HG02610 (cell line): ENCODE measurements around the gene SURF2.

Source experiments
- ATAC-seq: cut with Tn5 transposase; IDR thresholded peaks from one replicate; pipeline ENCODE4 v1.9.1; 2021; ENCODE audit warnings: mild to moderate bottlenecking, moderate library complexity; ENCODE audit not compliant: unreplicated experiment

SURF2 gene

GRCh38 chr9:133353548-133353947 is 2.8 kb upstream of the SURF2 start:
- ATAC-seq: no peak

DNA sequence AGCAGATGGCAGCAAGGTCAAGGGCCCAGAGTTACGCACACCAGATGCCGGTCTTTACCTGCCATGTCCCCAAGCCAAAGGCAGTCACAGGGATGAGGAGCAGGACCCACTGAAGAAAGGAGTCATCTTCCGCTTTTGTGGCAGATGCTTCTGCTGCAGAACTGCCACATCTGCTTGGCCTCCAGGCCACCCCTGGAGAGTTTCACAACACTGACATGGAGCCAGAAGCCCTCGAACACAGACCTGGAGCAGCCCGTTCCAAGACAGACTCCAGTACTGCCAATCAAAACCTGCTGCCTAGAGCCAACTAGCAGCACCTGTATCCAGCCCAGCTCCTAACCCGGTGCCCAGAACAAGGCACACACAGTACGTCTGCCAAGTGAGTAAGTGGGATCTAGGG is 1.6 kb upstream of the SURF2 start:
- ATAC-seq: no peak

GRCh38 chr9:133355881-133356357 is 431 bp upstream of the SURF2 start:
- ATAC-seq: peak; percentile 23

DNA sequence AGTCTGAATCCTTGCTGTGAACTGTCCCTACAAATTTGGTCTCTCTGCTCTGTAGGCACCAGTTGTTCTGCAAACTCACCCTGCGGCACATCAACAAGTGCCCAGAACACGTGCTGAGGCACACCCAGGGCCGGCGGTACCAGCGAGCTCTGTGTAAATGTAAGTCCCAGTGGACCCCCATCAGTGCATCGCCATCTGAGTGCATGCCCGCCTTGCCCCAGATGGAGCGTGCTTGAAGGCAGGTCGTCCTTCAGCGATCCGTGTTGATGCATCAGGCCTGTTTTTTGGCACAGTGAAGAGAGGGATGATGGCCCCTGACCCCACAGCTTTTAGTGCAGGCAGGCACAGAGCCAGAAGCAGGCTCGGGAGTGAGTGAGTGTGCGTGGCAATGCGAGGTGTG is 1.3 kb downstream of the SURF2 start:
- ATAC-seq: no peak

GRCh38 chr9:133359399-133360175 is 3.2 kb downstream of the SURF2 start:
- ATAC-seq: no peak

DNA sequence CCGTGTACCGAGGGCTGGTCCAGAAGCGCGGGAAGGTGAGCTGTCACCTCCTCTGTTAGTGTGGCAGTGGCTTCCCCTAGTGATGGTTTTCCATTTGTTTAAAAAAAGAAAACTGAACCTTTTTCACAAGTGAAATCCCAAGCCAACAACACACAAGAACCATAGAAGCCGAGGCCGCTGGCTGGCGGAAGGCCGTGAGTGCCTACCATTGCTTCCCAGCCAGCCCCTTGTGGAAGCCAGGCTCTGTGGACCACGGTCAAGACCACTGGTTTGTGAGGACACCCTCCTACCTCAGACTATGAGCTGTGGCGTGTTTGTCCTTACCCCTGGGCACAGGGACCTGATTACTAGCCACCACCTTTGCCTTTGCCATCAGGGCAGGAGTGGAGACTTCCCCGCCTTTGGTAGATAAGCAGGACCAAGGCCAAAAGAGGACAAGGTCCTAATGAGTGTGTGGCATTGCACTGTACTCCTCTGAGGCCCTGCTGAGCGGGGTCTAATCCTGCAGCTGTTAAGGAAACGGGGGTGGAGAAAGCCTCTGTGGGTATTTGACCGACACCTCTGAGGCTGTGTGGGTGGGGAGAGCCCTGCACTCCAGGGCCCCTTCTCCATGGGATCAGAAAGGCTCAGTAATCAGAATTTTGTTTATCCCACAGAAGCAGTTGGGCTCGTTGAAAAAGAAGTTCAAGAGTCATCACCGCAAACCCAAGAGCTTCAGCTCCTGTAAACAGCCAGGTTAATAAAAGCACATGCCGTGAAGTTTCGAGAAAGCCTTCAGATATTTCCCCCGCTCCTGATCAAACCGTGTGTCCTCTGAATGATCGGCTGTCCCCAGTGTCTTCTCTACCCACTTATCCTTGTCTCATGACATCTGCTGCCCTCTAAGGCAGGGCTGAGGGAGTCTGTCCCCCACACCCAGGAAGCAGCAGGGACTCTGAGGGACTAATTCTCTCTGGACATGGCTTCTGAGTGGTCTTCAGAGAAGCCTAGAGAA is 4.3 kb downstream of the SURF2 start:
- no peak for ATAC-seq

DNA sequence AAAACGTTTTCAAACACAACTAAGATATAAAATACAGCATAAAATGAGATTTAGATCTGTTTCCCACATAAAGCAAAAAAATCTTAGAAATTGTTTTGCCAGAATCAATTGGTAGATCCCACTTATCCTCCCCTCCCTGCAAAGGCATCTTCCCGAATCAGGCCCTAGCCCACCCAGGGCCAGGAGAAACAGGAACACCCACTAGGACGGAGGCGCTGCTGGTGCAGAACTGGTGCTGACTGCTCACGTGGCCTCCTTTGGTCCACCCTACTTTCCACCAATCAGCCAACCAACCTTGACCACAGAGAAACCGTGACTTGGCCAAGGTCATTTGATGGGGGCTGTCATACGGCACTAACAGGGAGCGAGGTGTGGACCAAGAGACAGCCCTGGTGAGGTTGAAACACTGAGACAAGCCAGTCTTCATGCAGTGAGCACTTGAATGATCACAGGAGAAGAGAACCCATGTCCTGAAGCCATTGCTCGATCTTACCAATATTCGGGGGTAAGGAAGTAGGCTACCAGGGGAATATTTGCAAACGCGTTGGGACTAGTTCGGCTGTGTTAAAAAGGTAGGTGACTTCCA is 5.2 kb downstream of the SURF2 start:
- ATAC-seq: no peak

DNA sequence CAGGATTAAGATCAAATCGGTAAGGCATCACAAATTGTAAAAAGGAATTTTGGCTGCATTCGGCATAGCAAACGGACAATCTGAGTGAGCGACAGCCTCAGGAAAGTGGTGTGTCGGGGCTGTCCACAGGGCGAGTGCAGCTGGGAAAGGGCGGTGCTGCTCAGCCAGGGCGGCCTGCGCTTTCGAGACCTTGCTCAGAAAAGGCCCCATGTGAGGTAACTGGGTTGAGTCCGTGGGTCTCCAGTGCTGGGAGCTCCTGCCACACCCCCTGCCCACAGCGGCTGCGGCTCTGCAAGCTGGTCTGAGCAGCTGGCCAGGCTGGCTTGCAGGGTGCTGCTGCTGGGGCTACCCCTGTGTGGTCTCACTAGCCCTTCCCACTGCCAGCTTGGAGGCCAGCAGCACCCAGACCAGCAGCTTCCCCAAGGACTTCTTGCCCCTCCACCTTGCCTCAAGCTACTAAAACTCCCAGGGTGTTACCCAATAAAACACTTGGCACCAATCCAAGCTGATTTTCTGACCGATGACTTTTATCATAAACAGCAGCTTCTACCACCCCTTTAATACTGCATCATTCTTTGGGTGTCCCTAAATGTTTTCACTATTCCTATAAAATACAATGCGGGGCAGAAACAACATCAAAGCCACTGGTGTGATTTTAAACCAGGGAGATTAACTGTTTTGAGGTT is 6.2 kb downstream of the SURF2 start:
- ATAC-seq: no peak

DNA sequence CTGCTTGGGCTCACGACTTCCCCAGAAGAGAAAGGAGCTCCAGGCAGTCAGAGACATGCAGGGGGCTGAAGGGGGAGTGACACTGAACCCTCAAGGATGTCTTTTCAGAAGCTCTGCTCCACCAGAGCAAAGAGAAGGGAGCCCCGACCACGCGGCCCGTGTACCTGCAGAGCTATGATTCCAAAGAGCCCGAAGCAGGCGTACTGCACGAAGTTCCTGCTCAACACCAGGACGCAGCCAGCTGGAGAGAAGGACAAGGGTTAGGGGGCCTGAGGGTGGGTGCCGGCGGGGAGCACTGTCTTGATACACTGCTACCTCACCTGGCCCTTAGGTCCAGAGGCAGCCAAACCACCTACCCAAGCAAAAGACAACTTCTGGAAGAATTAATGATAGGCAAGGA is 10.1 kb downstream of the SURF2 start:
- ATAC-seq: no peak

- ATAC-seq: no peak
Measured at GRCh38 chr9:133367221-133367620, 10.9 kb downstream of the SURF2 start.

- ATAC-seq: no peak
Measured at GRCh38 chr9:133367778-133368177, 11.4 kb downstream of the SURF2 start.

- no peak for ATAC-seq
Measured at GRCh38 chr9:133368249-133368881, 12.0 kb downstream of the SURF2 start.

DNA sequence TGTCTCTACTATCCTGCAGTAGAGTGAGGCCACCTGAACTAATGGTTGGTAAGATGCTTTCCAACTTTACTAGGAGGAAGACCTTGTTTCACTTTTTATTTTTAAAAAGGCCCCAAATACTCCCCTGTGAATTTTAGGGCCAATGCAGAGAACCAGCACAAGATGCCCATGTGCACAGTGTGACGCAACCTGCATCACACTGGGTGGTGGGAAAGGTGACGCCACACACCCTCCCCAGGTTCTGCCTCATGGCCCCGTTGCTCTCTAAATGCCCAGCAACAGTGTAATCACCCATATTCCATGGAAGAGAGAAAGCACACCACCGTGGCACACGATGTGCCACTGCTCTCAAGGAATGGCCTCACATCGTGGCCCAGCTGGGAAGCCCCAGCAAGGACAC is 13.1 kb downstream of the SURF2 start:
- no peak for ATAC-seq

- ATAC-seq: no peak
Measured at GRCh38 chr9:133369933-133370332, 13.6 kb downstream of the SURF2 start.

GRCh38 chr9:133370685-133371084 is 14.3 kb downstream of the SURF2 start:
- ATAC-seq: no peak

DNA sequence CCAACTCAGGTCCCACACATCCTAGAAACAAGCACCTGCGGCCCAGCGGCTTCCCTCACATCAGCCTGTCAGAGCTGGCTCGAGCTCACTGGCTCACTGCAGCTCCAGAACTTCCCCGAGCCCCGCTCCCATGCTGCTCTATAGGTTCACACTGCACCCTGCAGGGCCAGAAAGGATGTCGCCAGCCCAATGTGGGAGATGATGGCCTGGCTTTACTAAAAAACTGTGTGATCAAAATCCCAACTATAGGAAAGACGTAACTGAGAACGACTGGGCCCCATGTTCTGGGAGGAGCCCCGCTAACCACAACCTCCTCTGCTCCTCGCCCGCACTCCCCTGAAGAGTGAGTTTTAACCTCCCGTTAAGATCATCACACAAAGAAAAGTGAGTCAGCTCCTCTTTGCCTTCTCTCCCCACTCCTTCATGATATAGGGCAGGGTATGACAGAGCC is 14.9 kb downstream of the SURF2 start:
- no peak for ATAC-seq

DNA sequence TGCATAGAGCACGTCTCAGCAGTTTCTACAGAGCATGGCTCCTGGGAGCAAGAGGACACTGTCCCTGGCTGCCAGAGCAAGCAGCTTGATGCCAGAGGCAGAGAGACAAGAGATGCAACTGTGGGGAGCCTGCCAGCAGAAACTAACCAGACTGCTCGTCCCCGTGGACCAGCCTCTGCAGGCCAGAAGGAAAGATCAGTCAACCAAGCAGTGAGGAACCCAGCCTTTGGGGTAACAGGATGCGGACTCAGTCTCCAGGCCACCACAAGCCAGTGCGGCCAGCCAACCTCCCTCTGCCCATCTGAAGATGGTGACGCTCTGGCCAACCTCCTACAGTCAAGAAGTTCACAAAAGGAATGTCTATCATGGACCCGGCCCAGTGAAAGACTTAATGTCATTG is 15.8 kb downstream of the SURF2 start:
- no peak for ATAC-seq

GRCh38 chr9:133374612-133375115 is 18.3 kb downstream of the SURF2 start:
- ATAC-seq: no peak

DNA sequence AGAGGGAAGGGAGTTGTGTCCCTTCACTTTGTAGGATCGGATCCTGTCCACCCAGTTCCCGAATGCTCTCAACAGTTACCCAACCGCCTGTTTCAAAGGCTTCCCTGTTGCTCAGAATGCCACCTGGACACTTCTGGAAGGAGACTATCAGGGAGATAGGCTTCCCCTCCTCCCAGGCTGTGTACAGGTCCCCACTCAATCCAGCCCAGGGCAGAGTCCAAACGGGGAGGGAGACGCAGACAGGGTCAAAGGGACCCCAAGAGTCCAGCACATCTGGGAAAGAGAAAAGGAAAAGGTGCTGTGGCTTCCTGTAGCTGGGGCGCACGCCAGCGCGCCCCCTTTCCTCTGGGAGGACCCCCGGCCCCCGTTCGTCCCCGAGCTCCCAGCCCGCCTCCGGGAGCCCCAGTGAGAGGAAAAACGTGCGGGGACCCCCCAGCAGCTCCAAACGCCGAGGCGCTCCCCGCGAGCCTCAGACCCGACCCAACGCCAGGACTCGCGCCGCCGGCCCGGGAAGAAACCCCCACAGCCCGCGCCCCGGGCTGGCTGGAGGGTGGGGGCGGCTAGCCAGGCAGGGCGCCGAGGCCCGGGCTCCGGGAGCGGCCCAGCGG is 18.9 kb downstream of the SURF2 start:
- ATAC-seq: peak; percentile 12
